ENCODE measurements around the gene FOXL1.

FOXL1 gene

GRCh38 chr16:86575754-86576557 is 2.4 kb upstream of the FOXL1 start:
- Histone ChIP-seq H3K79me2 (ENCODE audit: control insufficient read depth, insufficient read depth, low read length, unreplicated experiment) (peaks cover 85% of the 10 kb centered on the region), H3K4me3 (ENCODE audit: low read depth, low read length) (peak overlapping the region; percentile 79), H3K36me3 (ENCODE audit: insufficient read depth, low read length) (peaks cover 10% of the 10 kb centered on the region; the same call in 1 of the 2 replicates), H3K4me1 (ENCODE audit: control insufficient read depth, insufficient read depth, low read length, unreplicated experiment) (peaks cover 51% of the 10 kb centered on the region), H2AFZ (ENCODE audit: low read length, unreplicated experiment) (no peak overlapping the region), H3K27me3 (ENCODE audit: insufficient read depth, low read length) (no peaks in the 10 kb centered on the region), H3K27ac (ENCODE audit: low read depth, low read length) (peak overlapping the region; percentile 83)

GRCh38 chr16:86576591-86577313 is 1.6 kb upstream of the FOXL1 start:
- Histone ChIP-seq H3K27me3 (ENCODE audit: insufficient read depth, low read length) (no peaks in the 10 kb centered on the region), H3K4me1 (ENCODE audit: control insufficient read depth, insufficient read depth, low read length, unreplicated experiment) (peaks cover 49% of the 10 kb centered on the region), H3K36me3 (ENCODE audit: insufficient read depth, low read length) (peaks cover 2% of the 10 kb centered on the region; the same call in 1 of the 2 replicates), H3K79me2 (ENCODE audit: control insufficient read depth, insufficient read depth, low read length, unreplicated experiment) (peaks cover 85% of the 10 kb centered on the region), H3K27ac (ENCODE audit: low read depth, low read length) (peak overlapping the region; percentile 83), H3K4me3 (ENCODE audit: low read depth, low read length) (peak overlapping the region; percentile 79), H2AFZ (ENCODE audit: low read length, unreplicated experiment) (no peak overlapping the region)

- Histone ChIP-seq H3K79me2 (ENCODE audit: control insufficient read depth, insufficient read depth, low read length, unreplicated experiment) (peaks cover 78% of the 10 kb centered on the region), H2AFZ (ENCODE audit: low read length, unreplicated experiment) (no peak overlapping the region), H3K36me3 (ENCODE audit: insufficient read depth, low read length) (no peaks in the 10 kb centered on the region), H3K27me3 (ENCODE audit: insufficient read depth, low read length) (no peaks in the 10 kb centered on the region), H3K4me1 (ENCODE audit: control insufficient read depth, insufficient read depth, low read length, unreplicated experiment) (peaks cover 48% of the 10 kb centered on the region), H3K27ac (ENCODE audit: low read depth, low read length) (peak overlapping the region; percentile 83), H3K4me3 (ENCODE audit: low read depth, low read length) (peak overlapping the region; percentile 79)
Measured at GRCh38 chr16:86577314-86577971, 906 bp upstream of the FOXL1 start.

GRCh38 chr16:86578611-86579267 is 390 bp downstream of the FOXL1 start:
- H3K27ac ChIP-seq (ENCODE audit: low read depth, low read length) = peak overlapping the region; percentile 83
- H3K27me3 ChIP-seq (ENCODE audit: insufficient read depth, low read length) = no peaks in the 10 kb centered on the region
- H3K36me3 ChIP-seq (ENCODE audit: insufficient read depth, low read length) = no peaks in the 10 kb centered on the region
- H3K79me2 ChIP-seq (ENCODE audit: control insufficient read depth, insufficient read depth, low read length, unreplicated experiment) = peaks cover 65% of the 10 kb centered on the region
- H2AFZ ChIP-seq (ENCODE audit: low read length, unreplicated experiment) = no peak overlapping the region
- peaks cover 37% of the 10 kb centered on the region for H3K4me1 ChIP-seq (ENCODE audit: control insufficient read depth, insufficient read depth, low read length, unreplicated experiment)
- H3K4me3 ChIP-seq (ENCODE audit: low read depth, low read length) = peak overlapping the region; percentile 54

- Histone ChIP-seq H3K79me2 (ENCODE audit: control insufficient read depth, insufficient read depth, low read length, unreplicated experiment) (peaks cover 62% of the 10 kb centered on the region), H3K27me3 (ENCODE audit: insufficient read depth, low read length) (no peaks in the 10 kb centered on the region), H3K36me3 (ENCODE audit: insufficient read depth, low read length) (no peaks in the 10 kb centered on the region; the same call in 1 of the 2 replicates), H3K4me3 (ENCODE audit: low read depth, low read length) (peak overlapping the region; percentile 13), H3K4me1 (ENCODE audit: control insufficient read depth, insufficient read depth, low read length, unreplicated experiment) (peaks cover 44% of the 10 kb centered on the region), H3K27ac (ENCODE audit: low read depth, low read length) (peak overlapping the region; percentile 83), H2AFZ (ENCODE audit: low read length, unreplicated experiment) (no peak overlapping the region)
Measured at GRCh38 chr16:86579268-86580062, 1.1 kb downstream of the FOXL1 start.

- peak overlapping the region; percentile 13 for H3K4me3 ChIP-seq (ENCODE audit: low read depth, low read length)
- H2AFZ ChIP-seq (ENCODE audit: low read length, unreplicated experiment) = no peak overlapping the region
- peak overlapping the region; percentile 83; the same call in 1 of the 2 replicates for H3K27ac ChIP-seq (ENCODE audit: low read depth, low read length)
- H3K79me2 ChIP-seq (ENCODE audit: control insufficient read depth, insufficient read depth, low read length, unreplicated experiment) = peaks cover 54% of the 10 kb centered on the region
- H3K27me3 ChIP-seq (ENCODE audit: insufficient read depth, low read length) = no peaks in the 10 kb centered on the region
- H3K4me1 ChIP-seq (ENCODE audit: control insufficient read depth, insufficient read depth, low read length, unreplicated experiment) = peaks cover 46% of the 10 kb centered on the region
- H3K36me3 ChIP-seq (ENCODE audit: insufficient read depth, low read length) = no peaks in the 10 kb centered on the region; the same call in 1 of the 2 replicates
Measured at GRCh38 chr16:86580063-86580790, 1.9 kb downstream of the FOXL1 start.

- Histone ChIP-seq H3K4me1 (ENCODE audit: control insufficient read depth, insufficient read depth, low read length, unreplicated experiment) (peaks cover 48% of the 10 kb centered on the region), H2AFZ (ENCODE audit: low read length, unreplicated experiment) (no peak overlapping the region), H3K27ac (ENCODE audit: low read depth, low read length) (peak overlapping the region; percentile 17; the same call in 1 of the 2 replicates), H3K36me3 (ENCODE audit: insufficient read depth, low read length) (no peaks in the 10 kb centered on the region; the same call in 1 of the 2 replicates), H3K79me2 (ENCODE audit: control insufficient read depth, insufficient read depth, low read length, unreplicated experiment) (peaks cover 52% of the 10 kb centered on the region), H3K27me3 (ENCODE audit: insufficient read depth, low read length) (no peaks in the 10 kb centered on the region), H3K4me3 (ENCODE audit: low read depth, low read length) (no peak overlapping the region; the same call in 1 of the 2 replicates)
Measured at GRCh38 chr16:86580791-86581170, 2.4 kb downstream of the FOXL1 start.

GRCh38 chr16:86581458-86581857 is 3.1 kb downstream of the FOXL1 start:
- H3K4me1 ChIP-seq (ENCODE audit: control insufficient read depth, insufficient read depth, low read length, unreplicated experiment) = peaks cover 55% of the 10 kb centered on the region
- peak overlapping the region; percentile 17 for H3K27ac ChIP-seq (ENCODE audit: low read depth, low read length)
- H3K4me3 ChIP-seq (ENCODE audit: low read depth, low read length) = no peak overlapping the region
- H3K27me3 ChIP-seq (ENCODE audit: insufficient read depth, low read length) = no peaks in the 10 kb centered on the region
- H3K79me2 ChIP-seq (ENCODE audit: control insufficient read depth, insufficient read depth, low read length, unreplicated experiment) = peaks cover 49% of the 10 kb centered on the region
- H3K36me3 ChIP-seq (ENCODE audit: insufficient read depth, low read length) = no peaks in the 10 kb centered on the region; the same call in 1 of the 2 replicates
- no peak overlapping the region for H2AFZ ChIP-seq (ENCODE audit: low read length, unreplicated experiment)

- no peaks in the 10 kb centered on the region; the same call in 1 of the 2 replicates for H3K36me3 ChIP-seq (ENCODE audit: insufficient read depth, low read length)
- H3K27ac ChIP-seq (ENCODE audit: low read depth, low read length) = peak overlapping the region; percentile 96
- peaks cover 52% of the 10 kb centered on the region for H3K4me1 ChIP-seq (ENCODE audit: control insufficient read depth, insufficient read depth, low read length, unreplicated experiment)
- peaks cover 29% of the 10 kb centered on the region for H3K79me2 ChIP-seq (ENCODE audit: control insufficient read depth, insufficient read depth, low read length, unreplicated experiment)
- no peak overlapping the region for H2AFZ ChIP-seq (ENCODE audit: low read length, unreplicated experiment)
- no peaks in the 10 kb centered on the region for H3K27me3 ChIP-seq (ENCODE audit: insufficient read depth, low read length)
- H3K4me3 ChIP-seq (ENCODE audit: low read depth, low read length) = no peak overlapping the region
Measured at GRCh38 chr16:86584071-86584685, 5.8 kb downstream of the FOXL1 start.

All from ACC112 (cell line).